ENCODE results near the gene POLR2E. TPM values are rescaled to one million over a fixed set of nuclear protein-coding genes. Genes with fewer than 3 reads are reported as not detected.

POLR2E gene
- total and polyA plus RNA-seq, 2 experiments from 2014 or later = 257 to 286 TPM

- H2AFZ ChIP-seq = no peak overlapping the region
- no peaks in the 10 kb centered on the region for H3K79me2 ChIP-seq (replicated peaks; ENCODE audit: insufficient read depth)
- DNase-seq (ENCODE audit: low spot score) = no peak
- no peaks in the 10 kb centered on the region for H3K27me3 ChIP-seq (ENCODE audit: insufficient read depth)
- 0 out of 2 replicates have a peak, but pooled peaks cover 3% of the 10 kb centered on the region for H3K4me1 ChIP-seq (ENCODE audit: insufficient read depth)
- no peaks in the 10 kb centered on the region for H3K9me3 Mint-ChIP-seq
- H3K27ac ChIP-seq (ENCODE audit: low read depth) = peak overlapping the region; percentile 55; the same call in 1 of the 2 replicates
- H3K27me3 Mint-ChIP-seq (ENCODE audit: insufficient read depth, low read depth, poor library complexity) = peaks cover 19% of the 10 kb centered on the region
- H3K9me2 ChIP-seq (ENCODE audit: insufficient read depth) = no peaks in the 10 kb centered on the region
- no peak for TF ChIP-seq EZH2 (IDR thresholded peaks at IDR 0.05; ENCODE audit: low read depth, unreplicated experiment)
- no peak overlapping the region for H3K4me2 ChIP-seq
- peaks cover 4% of the 10 kb centered on the region; the same call in 1 of the 3 replicates for H3K36me3 Mint-ChIP-seq (ENCODE audit: low read depth)
- peak overlapping the region; percentile 41; the same call in 1 of the 2 replicates for H3K27ac Mint-ChIP-seq
- 0 out of 2 replicates have a peak, but pooled peaks cover 4% of the 10 kb centered on the region for H4K20me1 ChIP-seq (replicated peaks; ENCODE audit: insufficient read depth)
- no peaks in the 10 kb centered on the region for H3K36me3 ChIP-seq (ENCODE audit: insufficient read depth)
- no peak overlapping the region for H3K4me3 ChIP-seq
- peaks cover 6% of the 10 kb centered on the region for H3K4me1 Mint-ChIP-seq
- ATAC-seq = no peak
- no peaks in the 10 kb centered on the region; the same call in 1 of the 2 replicates for H3F3A ChIP-seq (replicated peaks; ENCODE audit: low read depth)
- H3K4me3 Mint-ChIP-seq = no peak overlapping the region
These were observed 41.0 kb upstream of the POLR2E start for GRCh38 chr19:1136201-1136600.

- no peaks in the 10 kb centered on the region for H3K79me2 ChIP-seq (replicated peaks; ENCODE audit: insufficient read depth)
- H3F3A ChIP-seq (replicated peaks; ENCODE audit: low read depth) = no peaks in the 10 kb centered on the region; the same call in 1 of the 2 replicates
- Mint-ChIP-seq H3K27ac (no peak overlapping the region), H3K36me3 (ENCODE audit: low read depth) (peaks cover 4% of the 10 kb centered on the region; the same call in 1 of the 3 replicates), H3K9me3 (no peaks in the 10 kb centered on the region), H3K27me3 (ENCODE audit: insufficient read depth, low read depth, poor library complexity) (peaks cover 19% of the 10 kb centered on the region), H3K4me3 (no peak overlapping the region), H3K4me1 (peaks cover 6% of the 10 kb centered on the region)
- H3K4me1 ChIP-seq (ENCODE audit: insufficient read depth) = 0 out of 2 replicates have a peak, but pooled peaks cover 3% of the 10 kb centered on the region
- no peak overlapping the region for H3K4me2 ChIP-seq
- H3K27ac ChIP-seq (ENCODE audit: low read depth) = no peak overlapping the region
- no peak overlapping the region for H3K4me3 ChIP-seq
- H2AFZ ChIP-seq = no peak overlapping the region
- no peak for TF ChIP-seq CTCF (conservative IDR thresholded peaks at IDR 0.05; ENCODE audit: low read depth in 2 of 2)
- no peaks in the 10 kb centered on the region for H3K27me3 ChIP-seq (ENCODE audit: insufficient read depth)
- DNase-seq (ENCODE audit: low spot score) (no peak), ATAC-seq (no peak)
- 0 out of 2 replicates have a peak, but pooled peaks cover 4% of the 10 kb centered on the region for H4K20me1 ChIP-seq (replicated peaks; ENCODE audit: insufficient read depth)
- H3K36me3 ChIP-seq (ENCODE audit: insufficient read depth) = no peaks in the 10 kb centered on the region
- no peaks in the 10 kb centered on the region for H3K9me2 ChIP-seq (ENCODE audit: insufficient read depth)
These were observed 40.3 kb upstream of the POLR2E start for GRCh38 chr19:1135454-1135853.

- H3K36me3 ChIP-seq (ENCODE audit: insufficient read depth) = no peaks in the 10 kb centered on the region
- Mint-ChIP-seq H3K36me3 (ENCODE audit: low read depth) (no peaks in the 10 kb centered on the region), H3K4me1 (peaks cover 6% of the 10 kb centered on the region), H3K4me3 (no peak overlapping the region), H3K27me3 (ENCODE audit: insufficient read depth, low read depth, poor library complexity) (peaks cover 19% of the 10 kb centered on the region), H3K27ac (no peak overlapping the region), H3K9me3 (no peaks in the 10 kb centered on the region)
- no peak overlapping the region for H2AFZ ChIP-seq
- H4K20me1 ChIP-seq (replicated peaks; ENCODE audit: insufficient read depth) = no peaks in the 10 kb centered on the region
- DNase-seq (ENCODE audit: low spot score) (no peak), ATAC-seq (no peak)
- no peaks in the 10 kb centered on the region; the same call in 1 of the 2 replicates for H3F3A ChIP-seq (replicated peaks; ENCODE audit: low read depth)
- H3K4me1 ChIP-seq (ENCODE audit: insufficient read depth) = 0 out of 2 replicates have a peak, but pooled peaks cover 3% of the 10 kb centered on the region
- no peaks in the 10 kb centered on the region for H3K27me3 ChIP-seq (ENCODE audit: insufficient read depth)
- H3K79me2 ChIP-seq (replicated peaks; ENCODE audit: insufficient read depth) = no peaks in the 10 kb centered on the region
- H3K4me3 ChIP-seq = no peak overlapping the region
- no peaks in the 10 kb centered on the region for H3K9me2 ChIP-seq (ENCODE audit: insufficient read depth)
- no peak overlapping the region for H3K4me2 ChIP-seq
- H3K27ac ChIP-seq (ENCODE audit: low read depth) = no peak overlapping the region
- TF ChIP-seq CTCF (conservative IDR thresholded peaks at IDR 0.05; ENCODE audit: low read depth in 2 of 2) (no peak), REST (IDR thresholded peaks at IDR 0.05; ENCODE audit: unreplicated experiment) (no peak), ZNF331 (CRISPR knock-in tag; IDR thresholded peaks at IDR 0.05; ENCODE audit: low read depth) (no peak), JUNB (IDR thresholded peaks at IDR 0.05; ENCODE audit: unreplicated experiment) (no peak)
These were observed 39.3 kb upstream of the POLR2E start for GRCh38 chr19:1134431-1134830.
